H9 (cell line): ENCODE data around the gene SLAMF1. TPM values are rescaled to one million over a fixed set of nuclear protein-coding genes. Genes with fewer than 3 reads are reported as not detected.

Experiments used
- DNase-seq: peaks from one replicate; pipeline ENCODE4 v3.0.0-alpha.2; 2017
- H2AFZ ChIP-seq: one replicate; pipeline ENCODE4 v1.6.1; 2013; ENCODE audit warnings: mild to moderate bottlenecking, low read length, control low read depth, moderate library complexity
- H2AK5ac ChIP-seq: 2 replicates; pipeline ENCODE4 v1.6.1; 2013; ENCODE audit warnings: low read length, control low read depth, mixed read lengths; ENCODE audit not compliant: insufficient read length
- H2BK120ac ChIP-seq: one replicate; pipeline ENCODE4 v1.6.1; 2013; ENCODE audit warnings: low read depth, mild to moderate bottlenecking, low read length, control low read depth, inconsistent platforms; ENCODE audit not compliant: poor library complexity, severe bottlenecking
- H2BK12ac ChIP-seq: 2 replicates; pipeline ENCODE4 v1.6.1; 2013; ENCODE audit warnings: low read length, control low read depth, mixed read lengths, low read depth; ENCODE audit not compliant: insufficient read length
- H2BK15ac ChIP-seq: 2 replicates; pipeline ENCODE4 v1.6.1; 2013; ENCODE audit warnings: low read depth, low read length, control low read depth
- H2BK20ac ChIP-seq: one replicate; pipeline ENCODE4 v1.6.1; 2013; ENCODE audit warnings: low read depth, mild to moderate bottlenecking, low read length, control low read depth, inconsistent platforms; ENCODE audit not compliant: poor library complexity, severe bottlenecking
- H2BK5ac ChIP-seq: 2 replicates; pipeline ENCODE4 v1.6.1; 2013; ENCODE audit warnings: low read length, control low read depth, mixed read lengths; ENCODE audit not compliant: insufficient read length
- H3K14ac ChIP-seq: 2 replicates; pipeline ENCODE4 v1.6.1; 2013; ENCODE audit warnings: low read length, control low read depth; ENCODE audit not compliant: insufficient read depth
- H3K18ac ChIP-seq: 2 replicates; pipeline ENCODE4 v1.6.1; 2013; ENCODE audit warnings: low read depth, mild to moderate bottlenecking, mixed read lengths, low read length, control low read depth; ENCODE audit not compliant: insufficient read length
- H3K23ac ChIP-seq: 2 replicates; pipeline ENCODE4 v1.6.1; 2013; ENCODE audit warnings: low read length, control low read depth, mixed read lengths, low read depth; ENCODE audit not compliant: insufficient read length
- H3K23me2 ChIP-seq: 2 replicates; pipeline ENCODE4 v1.6.1; 2013; ENCODE audit warnings: low read depth, mild to moderate bottlenecking, mixed read lengths, low read length, control low read depth; ENCODE audit not compliant: insufficient read length, poor library complexity, severe bottlenecking
- H3K27ac ChIP-seq: 2 replicates; pipeline ENCODE4 v1.5.1; 2013; ENCODE audit warnings: low read length, control low read depth, mixed read lengths, low read depth; ENCODE audit not compliant: insufficient read length
- H3K27me3 ChIP-seq: 2 replicates; pipeline ENCODE4 v1.6.1; 2013; ENCODE audit warnings: low read length, control low read depth, inconsistent platforms; ENCODE audit not compliant: insufficient read depth
- H3K4ac ChIP-seq: 2 replicates; pipeline ENCODE4 v1.6.1; 2013; ENCODE audit warnings: low read depth, mild to moderate bottlenecking, control low read depth, inconsistent platforms, low read length, moderate library complexity
- H3K4me1 ChIP-seq: 2 replicates; pipeline ENCODE4 v1.6.1; 2013; ENCODE audit warnings: low read length, control low read depth, inconsistent platforms; ENCODE audit not compliant: insufficient read depth
- H3K4me2 ChIP-seq: 2 replicates; pipeline ENCODE4 v1.6.1; 2013; ENCODE audit warnings: low read length, control low read depth, mixed read lengths; ENCODE audit not compliant: insufficient read length, insufficient read depth
- H3K56ac ChIP-seq: 2 replicates; pipeline ENCODE4 v1.6.1; 2013; ENCODE audit warnings: low read depth, mild to moderate bottlenecking, mixed read lengths, low read length, control low read depth; ENCODE audit not compliant: insufficient read length
- H3K79me1 ChIP-seq: 2 replicates; pipeline ENCODE4 v1.6.1; 2013; ENCODE audit warnings: low read depth, mild to moderate bottlenecking, moderate library complexity, low read length, control low read depth, inconsistent platforms; ENCODE audit not compliant: insufficient read depth, poor library complexity, severe bottlenecking
- H3K79me2 ChIP-seq: 2 replicates; pipeline ENCODE4 v1.6.1; 2013; ENCODE audit warnings: low read length, control low read depth, inconsistent platforms; ENCODE audit not compliant: insufficient read depth
- H3K9ac ChIP-seq: 2 replicates; pipeline ENCODE4 v1.6.1; 2013; ENCODE audit warnings: low read length, control low read depth, mixed read lengths; ENCODE audit not compliant: insufficient read length; ENCODE audit errors: extremely low read depth
- H3K9me3 ChIP-seq: one replicate; pipeline ENCODE4 v1.6.1; 2013; ENCODE audit warnings: low read depth, low read length, inconsistent platforms; ENCODE audit not compliant: control insufficient read depth
- H3T11ph ChIP-seq: one replicate; pipeline ENCODE4 v1.6.1; 2013; ENCODE audit warnings: mild to moderate bottlenecking, low read length, control low read depth, inconsistent platforms
- H4K20me1 ChIP-seq: one replicate; pipeline ENCODE4 v1.6.1; 2013; ENCODE audit not compliant: control insufficient read depth, insufficient read length, insufficient read depth
- H4K5ac ChIP-seq: 2 replicates; pipeline ENCODE4 v1.6.1; 2013; ENCODE audit warnings: low read depth, mild to moderate bottlenecking, mixed read lengths, low read length, control low read depth; ENCODE audit not compliant: insufficient read length
- H4K8ac ChIP-seq: replicated peaks from 2 replicates; pipeline ENCODE4 v1.6.1; 2013; ENCODE audit warnings: low read length, control low read depth, mixed read lengths, low read depth; ENCODE audit not compliant: insufficient read length
- H4K91ac ChIP-seq: 2 replicates; pipeline ENCODE4 v1.6.1; 2013; ENCODE audit warnings: low read depth, mild to moderate bottlenecking, moderate library complexity, mixed read lengths, low read length, control low read depth; ENCODE audit not compliant: insufficient read length
- H3K27ac Mint-ChIP-seq, 3 experiments: 2 replicates in 2 of 3; 3 replicates in 1 of 3; pipeline ENCODE4 v1.8.0; 2020 to 2021; ENCODE audit warnings: mixed read lengths in 3 of 3, mild to moderate bottlenecking in 1 of 3, moderate library complexity in 1 of 3
- H3K27me3 Mint-ChIP-seq: 2 replicates; pipeline ENCODE4 v1.8.0; 2021; ENCODE audit warnings: low read depth, mild to moderate bottlenecking, moderate library complexity, mixed read lengths
- H3K36me3 Mint-ChIP-seq, 3 experiments: 2 replicates in 2 of 3; 3 replicates in 1 of 3; pipeline ENCODE4 v1.8.0; 2020 to 2021; ENCODE audit warnings: low read depth in 3 of 3, mixed read lengths in 3 of 3; ENCODE audit not compliant: insufficient read depth in 1 of 3
- H3K4me1 Mint-ChIP-seq, 2 experiments: 2 replicates each; pipeline ENCODE4 v1.8.0; 2020; ENCODE audit warnings: mixed read lengths in 2 of 2
- H3K4me3 Mint-ChIP-seq, 2 experiments: 2 replicates in 1 of 2; 3 replicates in 1 of 2; pipeline ENCODE4 v1.8.0; 2020 to 2021; ENCODE audit warnings: mild to moderate bottlenecking in 2 of 2, mixed read lengths in 2 of 2, moderate library complexity in 1 of 2
- H3K9me3 Mint-ChIP-seq, 2 experiments: 2 replicates in 1 of 2; 3 replicates in 1 of 2; pipeline ENCODE4 v1.8.0; 2020; ENCODE audit warnings: mild to moderate bottlenecking in 2 of 2, mixed read lengths in 2 of 2, moderate library complexity in 1 of 2
- CTCF ChIP-seq: fragments of 200-600 bp; sonication (generic); conservative IDR thresholded peaks from 3 replicates; pipeline ENCODE4 v1.8.0; 2021; ENCODE audit warnings: antibody characterized with exemption, mild to moderate bottlenecking
- total RNA-seq: library from RNA; stranded (reverse); gene quantifications from 2 replicates; pipeline ENCODE4 v1.2.1, GENCODE V29; 2021

The SLAMF1 gene
- total RNA-seq, 1 experiment from 2014 or later, result not detected

- H2BK120ac ChIP-seq, result no peak overlapping the region
- peaks cover 6 to 10% of the 10 kb centered on the region in 2 experiments; a peak in 4 of 5 replicates for H3K9me3 Mint-ChIP-seq
- DNase-seq, result no peak
- no peaks in the 10 kb centered on the region for H3K23me2 ChIP-seq
- no peaks in the 10 kb centered on the region for H4K20me1 ChIP-seq
- H2BK5ac ChIP-seq, result no peak overlapping the region
- no peak overlapping the region for H3K14ac ChIP-seq
- H3K9ac ChIP-seq, result no peak overlapping the region
- H2BK12ac ChIP-seq, result no peak overlapping the region
- no peaks in the 10 kb centered on the region for H3K4me1 ChIP-seq
- H3K4me3 Mint-ChIP-seq, result no peak overlapping the region
- no peak overlapping the region for H4K5ac ChIP-seq
- H3K56ac ChIP-seq, result no peak overlapping the region
- H3K27ac Mint-ChIP-seq, result no peak overlapping the region
- H4K8ac ChIP-seq, result no peak overlapping the region
- no peak for TF ChIP-seq CTCF
- no peak overlapping the region for H4K91ac ChIP-seq
- H3K4ac ChIP-seq, result no peak overlapping the region
- no peak overlapping the region for H3K4me2 ChIP-seq
- H3K18ac ChIP-seq, result no peak overlapping the region
- no peaks in the 10 kb centered on the region for H3K79me2 ChIP-seq
- H3K23ac ChIP-seq, result no peak overlapping the region
- H3K9me3 ChIP-seq, result no peaks in the 10 kb centered on the region
- no peaks in the 10 kb centered on the region for H3K27me3 ChIP-seq
- no peak overlapping the region for H2AFZ ChIP-seq
- no peak overlapping the region for H3K27ac ChIP-seq
- H3K27me3 Mint-ChIP-seq, result no peaks in the 10 kb centered on the region; the same call in 1 of the 2 replicates
- peaks cover 28 to 45% of the 10 kb centered on the region in 2 experiments for H3K4me1 Mint-ChIP-seq
- no peak overlapping the region for H2BK15ac ChIP-seq
- H3K79me1 ChIP-seq, result no peaks in the 10 kb centered on the region
- H2AK5ac ChIP-seq, result no peak overlapping the region
- no peak overlapping the region for H3T11ph ChIP-seq
- 0 out of 7 replicates have a peak, but pooled peaks cover 0 to 4% (median 0%) of the 10 kb centered on the region in 3 experiments for H3K36me3 Mint-ChIP-seq
- no peak overlapping the region for H2BK20ac ChIP-seq
These were observed 37.9 kb downstream of the SLAMF1 start for GRCh38 chr1:160608941-160609340.
